NCI-H1105 (cell line): Measurements from ENCODE around the gene EEF1G.
"Not testable (repeated sequence)": the region's sequence is repeated elsewhere in the genome, so short reads cannot be mapped to it uniquely, and the experiment has no call there.

Experiments
- DNase-seq: peaks from one replicate; lab custom pipeline; 2025; lab: John Stamatoyannopoulos, UW

The EEF1G gene

DNA sequence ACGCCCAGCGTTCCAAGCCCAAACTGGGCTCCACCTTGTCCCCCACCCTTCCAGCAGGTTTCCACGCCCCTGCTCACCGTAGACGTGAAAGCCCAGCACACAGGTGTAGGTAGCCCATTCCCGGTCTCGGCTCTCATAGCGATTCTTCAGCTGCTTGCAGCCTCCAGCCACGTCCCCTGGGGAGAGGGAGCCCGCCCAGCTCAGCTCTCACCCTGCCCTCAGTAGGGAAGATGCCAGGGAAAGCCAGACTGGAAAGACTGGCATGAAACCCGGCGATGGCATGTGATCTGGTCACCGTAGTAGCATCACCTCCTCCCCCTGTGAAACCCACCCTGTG, 29.3 kb upstream of the EEF1G start:
- no peak for DNase-seq

DNA sequence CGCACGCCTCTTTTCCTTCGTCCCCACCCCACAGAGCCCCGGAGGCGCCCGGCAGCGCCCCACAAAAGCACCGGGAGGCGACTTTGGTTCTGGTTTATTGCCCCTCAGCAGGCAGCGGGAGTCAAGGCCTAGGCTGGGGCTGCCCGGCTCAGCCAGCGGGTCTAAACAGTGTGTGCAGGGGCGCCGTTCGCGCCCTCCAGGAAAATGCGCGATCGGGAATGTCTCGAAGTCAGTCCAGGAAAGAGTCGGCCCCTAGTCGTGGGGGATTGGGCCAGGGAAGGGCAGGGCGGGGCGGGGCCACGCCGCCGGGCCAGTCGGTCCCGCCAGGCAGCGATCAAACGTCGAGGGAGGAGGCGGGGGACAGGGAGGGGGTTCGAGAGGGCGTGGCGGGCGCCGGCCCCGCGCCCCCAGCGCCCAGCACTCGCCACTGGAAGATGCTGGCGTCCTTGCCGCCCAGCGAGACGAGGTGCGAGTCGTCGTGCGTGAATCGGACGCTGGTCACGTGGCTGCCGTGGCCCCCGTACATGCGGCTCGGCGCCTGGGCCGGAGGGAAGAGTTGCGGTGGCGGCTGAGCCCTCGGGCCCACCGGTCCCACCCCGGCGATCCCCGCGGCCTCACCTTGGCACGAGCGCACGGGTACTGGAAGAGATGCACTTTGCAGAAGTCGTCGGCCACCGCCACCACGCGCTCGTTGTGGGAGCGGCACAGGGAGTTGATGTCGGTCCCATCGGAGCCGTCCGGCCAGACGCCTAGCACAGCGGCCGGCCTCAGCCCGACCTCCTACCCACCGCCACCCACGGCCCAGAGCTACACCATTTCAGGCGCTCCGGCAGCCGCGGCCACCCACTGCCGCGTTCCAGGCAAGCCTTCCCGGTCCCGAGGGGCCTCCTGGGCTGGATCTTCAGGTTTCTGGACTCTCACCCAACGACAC, 28.7 kb upstream of the EEF1G start:
- peak; percentile 68 for DNase-seq

DNA sequence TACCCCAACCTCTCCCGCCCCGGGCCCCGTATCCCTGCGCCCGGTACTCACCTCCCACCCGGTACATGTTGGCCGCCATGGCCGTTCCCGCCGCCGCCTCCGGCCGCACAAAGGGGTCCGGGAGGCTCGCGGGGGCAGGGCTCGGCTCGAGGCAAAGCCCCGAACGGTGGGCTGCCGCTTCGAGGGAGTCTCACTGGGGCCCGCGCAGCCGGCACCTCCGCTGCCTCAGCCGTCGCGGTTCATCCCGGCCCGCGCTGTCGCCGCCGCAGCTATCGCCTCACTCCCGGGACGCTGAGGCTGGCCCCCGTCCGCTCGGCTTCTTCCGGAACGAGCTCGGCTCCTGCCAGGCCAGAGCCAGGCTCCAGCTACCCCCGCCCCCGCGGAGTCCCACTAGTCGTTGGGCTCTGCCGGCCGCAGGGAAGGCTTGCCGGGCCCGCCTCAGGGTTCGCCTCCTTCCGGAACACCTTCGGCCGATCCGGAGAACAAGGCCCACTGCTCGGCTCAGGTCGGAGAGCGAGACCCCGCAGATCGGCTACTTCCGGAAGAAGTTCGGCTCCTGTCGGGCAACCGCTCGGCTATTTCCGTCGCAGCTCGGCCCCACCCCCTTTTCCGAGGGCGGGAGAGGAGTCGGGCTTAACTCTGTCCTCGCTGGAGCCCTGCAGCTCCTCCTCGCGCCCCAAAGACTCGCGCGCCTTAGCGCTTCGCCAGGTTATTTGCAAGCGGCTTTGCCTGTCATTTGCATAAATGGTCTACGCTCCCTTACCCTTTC, 27.9 kb upstream of the EEF1G start, which contains the start of gene MTA2:
Gene MTA2 (minus strand): TSS at position 494 of the 769 bp plus-strand sequence. CDS start 415 bp downstream, at position 79.
- DNase-seq = peak; percentile 99

DNA sequence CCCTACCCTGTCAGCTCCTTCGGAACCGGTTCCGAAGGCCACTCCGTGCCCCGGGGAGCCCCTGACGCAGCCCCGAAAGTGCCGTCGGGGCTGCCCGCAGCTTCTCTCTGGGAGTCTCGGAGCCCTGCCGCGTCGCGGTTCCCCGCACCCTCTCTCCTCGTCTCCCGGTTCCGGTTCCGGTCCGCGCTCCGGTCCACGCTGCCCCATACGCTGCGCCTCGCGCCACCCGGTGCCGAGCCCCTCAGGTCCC, 27.4 kb upstream of the EEF1G start:
- DNase-seq = no peak

DNA sequence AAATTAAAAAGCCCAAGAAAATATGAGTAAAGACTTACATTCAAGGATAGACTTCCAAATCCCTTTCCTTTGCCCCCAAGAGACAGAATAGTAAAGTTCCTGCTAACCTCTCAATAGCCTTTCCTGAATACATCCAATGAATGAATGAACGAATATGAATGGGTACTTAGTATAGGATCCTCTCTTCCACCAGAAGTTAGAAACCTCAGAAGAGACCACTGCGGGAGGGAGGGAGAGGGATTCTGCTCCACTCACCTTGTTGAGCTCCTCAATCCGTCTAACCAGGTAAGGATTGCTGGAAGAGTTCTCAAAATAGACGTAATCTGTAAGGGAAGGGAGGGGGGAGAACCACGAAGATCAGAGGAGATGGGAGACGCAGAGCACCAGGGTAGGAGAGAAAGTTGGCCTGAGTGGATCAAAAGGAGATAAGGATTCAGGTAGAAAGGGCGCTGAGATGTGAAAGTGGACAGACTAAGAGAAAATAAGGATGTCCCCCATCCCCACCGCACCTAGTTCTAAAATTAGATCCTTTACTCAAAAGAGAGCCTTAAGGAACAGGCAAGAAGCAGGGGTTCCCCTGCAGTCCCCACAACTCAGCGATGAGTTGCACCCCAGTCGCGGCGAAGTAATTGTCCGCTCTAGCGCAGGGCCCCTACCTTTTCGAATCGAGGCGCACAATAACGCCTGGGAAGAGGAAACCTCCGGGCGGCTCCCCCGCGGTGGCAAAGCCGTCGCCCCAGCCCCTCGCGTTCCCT, 26.9 kb upstream of the EEF1G start:
- DNase-seq = no peak

DNA sequence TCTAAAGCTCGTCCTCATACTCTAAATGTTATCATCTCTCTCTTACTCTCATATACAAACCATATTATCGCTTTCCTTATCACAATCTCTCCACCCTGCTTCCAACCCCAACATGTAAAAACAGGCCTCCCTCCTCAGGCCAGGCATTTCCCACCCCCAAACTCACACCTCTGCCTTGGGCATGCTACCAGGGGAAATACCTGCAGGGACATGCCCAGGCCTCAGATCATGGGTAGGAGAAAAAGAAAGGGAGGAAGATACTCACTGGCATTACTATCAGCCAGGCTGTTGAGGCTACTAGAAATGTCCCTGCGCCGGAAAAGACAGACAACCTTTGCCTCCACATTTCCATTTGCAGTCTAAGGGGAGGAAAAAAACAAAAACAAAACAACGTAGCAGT, 26.2 kb upstream of the EEF1G start:
- DNase-seq = no peak

DNA sequence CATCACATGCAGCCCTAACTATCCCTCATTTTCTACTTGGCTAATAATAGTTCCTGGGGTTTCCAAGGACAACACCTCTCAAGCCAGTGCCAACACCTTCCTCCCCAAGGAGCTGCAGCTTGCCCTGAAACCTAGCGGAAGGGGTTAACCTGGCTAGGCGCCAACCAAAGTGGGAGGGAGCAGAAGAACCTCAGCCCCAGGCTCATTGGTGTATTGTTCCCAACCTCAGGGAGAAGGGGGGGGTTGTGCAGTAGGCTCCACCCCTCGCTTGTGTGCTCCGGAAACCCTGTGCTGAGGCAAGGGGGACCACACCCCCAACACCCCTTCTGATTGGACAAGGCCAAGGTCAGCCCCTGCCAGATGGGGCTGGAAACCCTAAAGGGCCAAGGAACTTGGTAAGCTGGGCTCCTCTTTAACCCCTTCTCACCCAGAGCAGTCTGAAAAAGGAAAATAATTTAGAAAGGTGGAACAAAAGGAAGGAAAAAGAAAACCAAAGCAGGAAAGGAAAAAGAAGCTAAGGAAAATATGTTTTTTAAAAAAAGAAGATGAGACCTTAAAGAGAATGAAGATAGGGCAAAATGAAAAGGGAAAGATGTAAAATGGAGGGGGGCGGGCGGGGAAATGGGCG, 25.5 kb upstream of the EEF1G start:
- peak; percentile 88 for DNase-seq

DNA sequence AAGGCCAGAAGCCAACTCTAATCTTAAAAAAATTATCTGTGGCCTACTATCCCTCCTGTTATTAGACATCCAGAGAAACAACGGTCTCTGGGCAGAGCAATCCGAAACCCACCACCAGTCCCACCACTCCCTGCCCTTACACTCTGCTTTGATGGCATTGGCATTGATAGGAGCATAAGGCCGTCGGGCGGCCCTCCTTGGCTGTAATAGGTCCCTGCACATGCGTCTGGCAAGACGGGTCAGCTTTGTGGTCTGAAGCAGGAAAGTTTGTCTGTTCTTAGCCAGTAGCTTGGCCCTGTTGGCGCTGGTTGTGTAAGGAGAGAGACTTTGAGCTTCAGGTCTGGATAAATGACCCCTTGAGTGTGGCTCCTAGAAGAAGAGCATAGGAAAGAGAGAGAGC, 21.4 kb upstream of the EEF1G start:
- no peak for DNase-seq

DNA sequence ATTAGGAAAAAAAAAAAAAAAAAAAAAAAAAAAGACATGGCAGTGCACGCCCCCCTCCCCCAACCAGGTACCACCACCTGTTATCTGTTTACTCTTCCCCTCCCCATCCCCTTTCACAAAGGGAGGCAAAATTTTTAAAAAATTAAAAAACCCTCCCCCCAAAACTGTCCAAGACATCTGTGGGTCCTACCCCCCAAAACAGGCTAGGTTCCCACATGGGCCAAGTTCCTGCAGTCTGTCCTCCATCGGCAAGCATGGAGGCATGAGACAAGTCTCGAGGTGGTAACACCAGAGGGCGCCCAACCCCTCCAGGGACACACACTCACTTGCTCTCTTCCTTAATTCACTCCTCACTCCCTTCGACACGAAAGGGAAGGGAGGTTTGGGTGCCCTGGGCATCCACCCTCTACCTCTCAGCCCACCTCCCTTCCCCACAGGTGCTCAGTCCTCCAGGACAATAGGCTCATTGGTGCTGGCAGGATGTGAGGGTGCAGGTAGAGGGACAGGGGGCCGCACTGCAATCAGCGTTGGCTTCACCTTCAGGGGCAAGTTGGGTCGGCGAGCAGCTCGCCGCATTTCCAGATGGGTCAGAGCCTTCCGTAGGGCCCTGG, 19.8 kb upstream of the EEF1G start:
- peak; percentile 40 for DNase-seq

DNA sequence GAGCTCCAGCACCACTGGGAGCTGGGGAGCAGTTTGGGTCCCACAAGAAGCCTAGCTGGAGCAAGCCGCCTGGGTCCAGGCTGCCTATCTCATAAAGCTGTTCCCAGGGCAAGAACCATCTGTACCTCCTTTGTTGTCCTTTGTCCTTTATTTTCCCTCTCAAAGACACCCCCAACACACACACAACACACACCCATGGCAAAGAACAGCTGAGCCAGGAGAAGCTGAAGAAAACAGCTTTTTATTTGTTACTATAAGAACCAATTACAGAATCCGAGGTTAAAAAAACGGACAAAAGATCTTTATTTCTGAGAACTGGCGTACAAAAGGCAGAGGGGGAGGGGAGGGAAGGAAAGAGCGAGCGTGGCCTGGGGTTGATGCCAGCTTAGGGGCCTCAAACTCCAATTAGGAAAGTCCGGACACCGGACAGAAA, 19.3 kb upstream of the EEF1G start:
- DNase-seq = no peak

DNA sequence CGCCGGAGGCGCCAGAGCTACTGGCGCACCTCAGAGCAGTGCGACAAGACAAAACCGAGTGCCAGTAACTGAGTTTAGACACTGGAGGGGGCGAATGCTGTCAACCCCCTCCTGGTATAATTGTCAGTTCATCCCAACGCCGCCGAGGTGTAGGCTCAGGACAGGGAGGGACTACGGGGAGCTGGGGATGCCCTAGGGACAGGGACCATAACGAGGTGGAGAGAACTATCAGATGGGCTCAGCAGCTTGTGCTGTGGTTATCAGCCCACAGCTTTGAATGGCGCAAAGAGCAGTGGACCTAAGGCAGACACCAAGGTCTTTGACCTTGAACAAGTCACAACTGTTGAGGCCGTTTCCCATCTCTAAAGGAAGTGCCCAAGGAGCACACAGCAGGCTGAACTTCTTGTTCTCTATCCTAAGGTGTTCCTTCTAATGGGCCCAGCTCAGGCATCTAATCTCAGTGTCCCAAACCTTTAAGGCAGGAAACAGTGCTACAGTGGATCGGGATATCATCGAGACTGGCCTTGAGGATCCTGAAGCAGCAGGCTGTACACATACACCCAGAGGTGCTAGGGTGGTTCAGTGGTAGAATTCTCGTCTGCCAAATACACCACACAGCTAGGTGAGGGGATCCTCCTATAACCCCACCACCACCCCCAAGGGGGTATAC, 18.6 kb upstream of the EEF1G start:
- no peak for DNase-seq

DNA sequence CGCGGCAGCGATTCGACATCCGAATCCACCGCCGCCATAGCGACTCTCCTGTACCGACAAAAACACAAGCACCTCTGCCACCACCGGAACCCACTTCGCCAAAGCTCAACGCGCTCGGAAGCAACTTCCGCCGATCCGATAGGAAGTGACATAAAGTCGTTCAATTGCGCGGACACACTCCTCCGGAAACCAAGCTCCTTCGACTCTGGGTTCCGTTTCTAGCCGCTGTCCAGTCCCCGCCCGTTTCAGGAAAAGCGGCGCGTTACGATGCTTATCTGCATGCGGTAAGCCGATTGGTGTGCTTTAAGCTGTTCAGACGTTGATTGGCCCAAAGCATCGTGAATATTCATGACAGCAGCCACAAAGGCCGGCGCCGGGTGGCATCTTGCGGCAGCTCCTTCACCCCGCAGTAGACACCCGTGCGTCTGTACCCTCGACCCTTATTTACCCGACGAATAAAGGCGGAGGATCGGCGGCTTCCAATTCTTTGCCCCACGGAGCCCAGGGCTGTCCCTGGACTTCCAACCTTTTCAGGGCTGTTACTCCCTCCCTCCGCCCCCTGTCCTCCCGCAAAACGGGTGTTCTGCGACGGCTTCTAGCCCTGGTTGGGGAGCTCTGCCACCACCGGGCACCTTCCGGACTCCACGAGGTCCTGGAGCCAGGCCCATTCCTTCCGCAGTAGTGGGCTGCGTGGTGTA, 17.9 kb upstream of the EEF1G start, which contains the start of gene TUT1:
Gene TUT1 (minus strand): TSS at position 76 of the 698 bp plus-strand sequence. CDS start 38 bp downstream, at position 38.
- DNase-seq = peak; percentile 99

DNA sequence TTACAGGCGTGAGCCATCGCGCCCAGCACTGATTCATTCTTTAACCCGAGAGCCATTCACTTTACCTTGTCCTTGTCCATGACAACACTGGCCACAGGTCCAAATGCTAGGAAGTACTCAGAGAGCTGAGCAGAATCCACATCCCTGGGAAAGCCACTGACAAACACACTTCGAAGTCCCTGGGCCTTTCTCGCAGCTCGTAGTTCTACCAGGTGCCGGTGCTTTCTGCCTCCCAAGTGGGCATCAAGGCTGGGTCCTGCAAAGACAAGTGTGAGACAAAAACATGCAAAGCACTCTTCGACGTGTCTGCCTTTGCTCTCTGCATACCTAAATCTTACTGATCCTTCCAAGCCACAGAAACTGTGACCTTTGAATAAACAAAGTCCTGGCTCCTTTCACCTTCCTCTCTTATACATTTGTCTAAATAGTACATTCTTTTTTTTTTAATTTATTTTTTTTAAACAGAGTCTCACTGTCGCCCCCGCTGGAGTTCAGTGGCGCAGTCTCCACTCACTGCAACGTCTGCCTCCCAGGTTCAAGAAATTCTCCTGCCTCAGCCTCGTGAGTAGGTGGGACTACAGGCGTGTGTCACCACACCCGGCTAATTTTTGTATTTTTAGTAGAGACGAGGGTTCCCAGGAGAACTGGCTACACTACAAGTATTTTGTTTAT, 15.4 kb upstream of the EEF1G start:
- no peak for DNase-seq

DNA sequence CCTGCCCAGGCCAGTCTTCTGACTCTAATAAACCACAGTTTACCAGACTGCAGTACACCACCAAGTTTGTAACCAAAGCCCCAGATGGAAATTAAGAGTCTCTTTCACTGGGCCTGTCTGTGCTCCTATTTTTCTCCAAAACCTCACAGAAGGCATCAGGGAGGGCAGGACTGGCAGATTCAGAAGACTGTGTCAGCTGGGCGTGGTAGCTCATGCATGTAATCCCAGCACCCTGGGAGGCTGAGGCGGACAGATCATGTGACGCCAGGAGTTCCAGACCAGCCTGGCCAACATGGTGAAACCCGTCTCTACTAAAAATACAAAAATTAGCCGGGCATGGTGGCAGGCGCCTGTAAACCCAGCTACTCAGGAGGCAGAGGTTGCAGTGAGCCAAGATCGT, 11.7 kb upstream of the EEF1G start:
- DNase-seq = not testable (repeated sequence)

DNA sequence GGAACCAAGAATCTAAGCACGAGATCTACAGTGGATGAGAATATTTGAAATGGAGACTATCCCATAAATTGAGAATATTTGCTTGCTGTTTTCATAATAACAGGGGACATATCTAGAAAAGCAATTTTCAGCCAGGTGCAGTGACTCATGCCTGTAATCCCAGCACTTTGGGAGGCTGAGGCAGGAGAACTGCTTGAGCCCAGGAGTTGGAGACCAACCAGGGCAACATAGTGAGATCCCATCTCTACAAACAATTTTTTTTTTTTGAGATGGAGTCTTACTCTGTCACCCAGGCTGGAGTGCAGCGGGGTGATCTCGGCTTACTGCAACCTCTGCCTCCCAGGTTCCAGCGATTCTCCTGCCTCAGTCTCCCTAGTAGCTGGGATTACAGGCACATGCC, 8.0 kb upstream of the EEF1G start:
- not testable (repeated sequence) for DNase-seq

DNA sequence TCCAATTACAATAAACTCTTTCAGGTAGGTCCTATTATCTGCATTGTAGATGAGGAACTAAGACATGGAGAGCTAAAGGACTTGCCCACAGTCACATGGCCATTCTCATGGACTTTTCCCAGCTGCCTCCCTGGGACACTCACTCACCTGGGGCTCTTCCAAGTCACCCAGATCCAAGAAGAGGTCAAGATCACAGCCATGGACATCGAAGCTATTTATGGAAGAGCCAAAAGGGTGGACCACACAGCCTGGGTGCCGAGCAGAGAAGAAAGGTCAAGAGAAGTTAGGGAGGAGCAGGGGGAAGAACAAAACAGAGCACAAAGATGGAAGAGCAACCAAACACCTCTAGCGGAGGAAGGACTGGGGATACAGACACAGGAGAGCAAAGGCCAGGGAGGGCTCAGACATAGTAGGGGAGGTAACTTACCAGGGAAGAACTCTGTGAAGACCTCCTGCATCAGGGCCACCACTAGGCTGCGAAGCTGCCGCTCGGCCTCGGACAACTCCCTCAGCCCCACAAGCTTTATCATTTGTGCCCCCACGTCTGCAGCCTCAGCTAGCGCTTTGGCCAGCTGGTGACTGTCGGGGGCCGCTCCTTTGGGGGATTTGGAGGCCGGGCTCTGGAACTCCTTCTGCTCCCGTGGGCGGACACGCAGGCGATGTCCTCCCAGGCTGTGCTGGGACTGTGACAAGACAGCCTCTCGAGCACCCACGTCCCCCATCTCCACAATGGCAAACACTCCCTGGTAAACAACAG, 7.4 kb upstream of the EEF1G start:
- DNase-seq = no peak

DNA sequence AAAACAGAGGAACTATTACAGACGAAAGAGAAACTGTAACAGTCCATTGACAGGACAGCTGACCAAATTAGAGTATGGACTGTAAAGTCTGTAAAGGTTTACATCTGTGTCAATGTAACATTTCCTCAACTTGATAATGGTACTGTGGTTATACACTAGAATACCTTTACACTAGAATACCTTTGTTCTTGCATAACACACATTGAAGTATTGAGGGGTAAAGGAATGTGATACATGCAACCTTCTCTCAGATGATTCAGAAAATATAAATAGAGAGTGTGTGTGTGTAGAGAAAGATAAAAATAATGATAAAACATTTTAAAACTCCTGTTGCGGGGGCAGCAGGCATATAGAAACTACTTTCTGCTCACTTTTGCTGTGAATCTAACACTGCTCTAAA, 5.6 kb upstream of the EEF1G start:
- no peak for DNase-seq

DNA sequence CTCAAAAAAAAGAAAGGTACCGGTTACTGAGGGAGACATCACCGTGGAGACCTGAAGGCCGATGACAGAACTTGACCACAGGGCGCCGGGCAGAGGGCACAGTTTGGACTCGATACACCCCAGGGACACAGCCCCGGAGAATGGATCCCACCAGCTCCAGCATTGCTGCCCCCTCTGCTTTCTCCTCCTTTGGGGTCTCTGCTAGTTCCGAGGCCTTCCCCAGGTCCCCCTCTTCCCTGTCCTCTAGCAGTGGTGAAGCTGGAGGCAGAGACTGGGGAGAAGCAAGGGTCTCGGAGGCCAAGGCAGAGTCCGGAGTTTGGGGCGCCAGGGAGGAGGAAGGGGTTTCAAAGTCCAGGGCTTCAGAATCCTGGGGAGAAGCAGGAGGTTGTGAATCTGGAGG, 4.8 kb upstream of the EEF1G start:
- no peak for DNase-seq

DNA sequence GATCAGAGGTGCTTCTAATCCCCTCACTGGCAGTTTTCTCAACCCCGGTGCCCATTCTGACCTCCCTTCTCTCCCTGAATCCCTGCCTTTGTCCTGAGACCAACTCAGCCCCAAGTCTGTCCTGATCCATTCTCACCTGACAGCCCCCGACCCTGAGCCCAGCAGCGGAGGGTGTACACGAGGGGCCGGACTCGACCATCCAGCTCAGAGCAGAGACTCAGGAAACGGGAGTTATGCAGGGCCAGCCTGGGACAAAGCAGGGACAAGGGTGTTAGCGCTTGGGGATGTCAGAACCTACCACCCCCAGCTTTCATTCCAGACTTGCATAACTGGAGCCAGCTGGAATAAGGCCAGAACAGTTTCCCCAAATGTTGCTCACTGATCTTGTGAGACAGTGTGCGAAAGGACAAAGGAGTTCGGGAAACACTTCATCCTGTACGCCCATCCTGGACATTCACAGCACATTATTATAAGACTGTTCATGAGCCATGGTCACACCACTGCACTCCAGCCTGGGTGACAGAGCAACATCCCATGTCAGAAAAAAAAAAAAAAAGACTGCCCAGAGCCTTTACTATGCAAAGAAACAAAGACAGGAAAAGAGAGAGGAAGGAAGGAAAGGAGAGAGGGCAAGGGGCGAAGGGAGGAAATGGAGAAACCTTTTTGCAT, 3.5 kb upstream of the EEF1G start:
- DNase-seq = no peak
